HUES48 (cell line): ENCODE results near the gene MTCH1.
A peak's percentile ranks its signal among the peaks of the same experiment; 100 is the strongest.
"Not testable (repeated sequence)": the region's sequence is repeated elsewhere in the genome, so short reads cannot be mapped to it uniquely, and the experiment has no call there.

ENCODE experiments used
- H3K27ac ChIP-seq: one replicate; pipeline ENCODE4 v1.7.0; 2013; ENCODE audit warnings: low read depth, low read length, inconsistent platforms
- H3K27me3 ChIP-seq: 2 replicates; pipeline ENCODE4 v1.6.1; 2013; ENCODE audit warnings: mild to moderate bottlenecking, low read length; ENCODE audit not compliant: control insufficient read depth, insufficient read depth
- H3K36me3 ChIP-seq: 2 replicates; pipeline ENCODE4 v1.6.1; 2013; ENCODE audit warnings: low read length; ENCODE audit not compliant: control insufficient read depth, insufficient read depth
- H3K4me1 ChIP-seq: 2 replicates; pipeline ENCODE4 v1.6.1; 2013; ENCODE audit warnings: mild to moderate bottlenecking, low read length; ENCODE audit not compliant: control insufficient read depth, insufficient read depth
- H3K4me3 ChIP-seq: 2 replicates; pipeline ENCODE4 v1.5.1; 2013; ENCODE audit warnings: mild to moderate bottlenecking, low read depth, low read length
- H3K9ac ChIP-seq: 2 replicates; pipeline ENCODE4 v1.6.1; 2013; ENCODE audit warnings: mild to moderate bottlenecking, low read depth, low read length, moderate library complexity
- H3K9me3 ChIP-seq: 2 replicates; pipeline ENCODE4 v1.6.1; 2013; ENCODE audit warnings: low read length; ENCODE audit not compliant: control insufficient read depth, insufficient read depth

Gene MTCH1

GRCh38 chr6:36955136-36955535 lies 30.9 kb downstream of the MTCH1 start:
- no peaks in the 10 kb centered on the region for H3K9me3 ChIP-seq
- no peaks in the 10 kb centered on the region for H3K36me3 ChIP-seq
- H3K4me1 ChIP-seq = 0 out of 2 replicates have a peak, but pooled peaks cover under 1% of the 10 kb centered on the region
- no peak overlapping the region for H3K27ac ChIP-seq
- no peak overlapping the region for H3K4me3 ChIP-seq
- H3K9ac ChIP-seq = no peak overlapping the region
- no peaks in the 10 kb centered on the region for H3K27me3 ChIP-seq

- H3K9ac ChIP-seq = no peak within 1 kb of the TSS
Observed at GRCh38 chr6:36954262-36954931, 31.6 kb downstream of the MTCH1 start, which contains the start of gene PI16. Gene PI16 (plus strand): TSS chr6:36954738. CDS start chr6:36954761, 23 bp downstream.

GRCh38 chr6:36953931-36954261 lies 32.1 kb downstream of the MTCH1 start:
- H3K4me3 ChIP-seq = no peak overlapping the region
- H3K9ac ChIP-seq = no peak overlapping the region
- H3K27ac ChIP-seq = no peak overlapping the region
- peaks cover 10% of the 10 kb centered on the region for H3K4me1 ChIP-seq
- no peaks in the 10 kb centered on the region for H3K36me3 ChIP-seq
- H3K9me3 ChIP-seq = no peaks in the 10 kb centered on the region
- H3K27me3 ChIP-seq = no peaks in the 10 kb centered on the region

More at GRCh38 chr6:36954262-36954931, 31.6 kb downstream of the MTCH1 start, which contains the start of gene PI16:
- no peak within 1 kb of the TSS for H3K4me3 ChIP-seq
- no peaks in the 10 kb centered on the region for H3K36me3 ChIP-seq
- H3K27me3 ChIP-seq = no peaks in the 10 kb centered on the region
- H3K27ac ChIP-seq = no peak within 1 kb of the TSS
- H3K4me1 ChIP-seq = peaks cover 8% of the 10 kb centered on the region
- no peaks in the 10 kb centered on the region for H3K9me3 ChIP-seq

- no peaks in the 10 kb centered on the region for H3K9me3 ChIP-seq
- H3K4me3 ChIP-seq = no peak overlapping the region
- H3K27me3 ChIP-seq = no peaks in the 10 kb centered on the region
- peaks cover 10% of the 10 kb centered on the region for H3K4me1 ChIP-seq
- no peaks in the 10 kb centered on the region for H3K36me3 ChIP-seq
- no peak overlapping the region for H3K9ac ChIP-seq
- peak overlapping the region; percentile 44 for H3K27ac ChIP-seq
Observed at GRCh38 chr6:36949636-36950035, 36.4 kb downstream of the MTCH1 start.

- H3K9ac ChIP-seq, H3K4me1 ChIP-seq, H3K36me3 ChIP-seq, H3K27me3 ChIP-seq, H3K9me3 ChIP-seq, H3K4me3 ChIP-seq: not testable (repeated sequence)
- H3K27ac ChIP-seq = peak overlapping the region; percentile 44
Observed at GRCh38 chr6:36949076-36949475, 36.9 kb downstream of the MTCH1 start.

GRCh38 chr6:36947570-36948351 lies 38.2 kb downstream of the MTCH1 start:
- Histone ChIP-seq H3K27me3 (no peaks in the 10 kb centered on the region), H3K4me3 (no peak overlapping the region), H3K9me3 (no peaks in the 10 kb centered on the region), H3K27ac (no peak overlapping the region), H3K36me3 (no peaks in the 10 kb centered on the region), H3K9ac (no peak overlapping the region), H3K4me1 (peaks cover 10% of the 10 kb centered on the region)

- Histone ChIP-seq H3K36me3 (no peaks in the 10 kb centered on the region), H3K27ac (no peak overlapping the region), H3K4me1 (peaks cover 10% of the 10 kb centered on the region), H3K27me3 (no peaks in the 10 kb centered on the region), H3K4me3 (no peak overlapping the region), H3K9ac (no peak overlapping the region), H3K9me3 (no peaks in the 10 kb centered on the region)
Observed at GRCh38 chr6:36946526-36946925, 39.5 kb downstream of the MTCH1 start.

GRCh38 chr6:36945301-36945700 lies 40.7 kb downstream of the MTCH1 start:
- H3K4me1 ChIP-seq = peaks cover 10% of the 10 kb centered on the region
- no peak overlapping the region for H3K27ac ChIP-seq
- no peak overlapping the region for H3K4me3 ChIP-seq
- H3K27me3 ChIP-seq = no peaks in the 10 kb centered on the region
- no peak overlapping the region for H3K9ac ChIP-seq
- no peaks in the 10 kb centered on the region for H3K36me3 ChIP-seq
- H3K9me3 ChIP-seq = peaks cover 6% of the 10 kb centered on the region; the same call in 1 of the 2 replicates

- Histone ChIP-seq H3K36me3 (no peaks in the 10 kb centered on the region), H3K9me3 (peaks cover 7% of the 10 kb centered on the region; the same call in 1 of the 2 replicates), H3K27me3 (no peaks in the 10 kb centered on the region), H3K27ac (no peak overlapping the region), H3K4me1 (peaks cover 5% of the 10 kb centered on the region), H3K9ac (no peak overlapping the region), H3K4me3 (no peak overlapping the region)
Observed at GRCh38 chr6:36944650-36945049, 41.3 kb downstream of the MTCH1 start.

GRCh38 chr6:36942329-36942728 lies 43.7 kb downstream of the MTCH1 start:
- H3K9ac ChIP-seq, H3K4me3 ChIP-seq, H3K27me3 ChIP-seq, H3K27ac ChIP-seq, H3K4me1 ChIP-seq, H3K9me3 ChIP-seq, H3K36me3 ChIP-seq: not testable (repeated sequence)

GRCh38 chr6:36941561-36941960 lies 44.4 kb downstream of the MTCH1 start:
- H3K9me3 ChIP-seq, H3K9ac ChIP-seq, H3K4me1 ChIP-seq, H3K27ac ChIP-seq, H3K36me3 ChIP-seq, H3K4me3 ChIP-seq, H3K27me3 ChIP-seq: not testable (repeated sequence)
